WERI-Rb-1 (cell line): ENCODE results near the gene ENPEP.

ENCODE experiments used
- DNase-seq: peaks from one replicate; pipeline ENCODE4 v3.0.0-alpha.2; 2020
- H3K27ac ChIP-seq: fragments of 250-450 bp; sonication (Bioruptor Pico); 2 replicates; pipeline ENCODE4 v1.5.1; 2020; ENCODE audit warnings: mild to moderate bottlenecking, moderate library complexity
- H3K27me3 ChIP-seq: fragments of 250-450 bp; sonication (Bioruptor Pico); 2 replicates; pipeline ENCODE4 v1.5.1; 2021; ENCODE audit warnings: mild to moderate bottlenecking, low read depth, moderate library complexity; ENCODE audit not compliant: insufficient read depth, severe bottlenecking
- H3K36me3 ChIP-seq: fragments of 250-450 bp; sonication (Bioruptor Pico); 2 replicates; pipeline ENCODE4 v1.5.1; 2020; ENCODE audit warnings: mild to moderate bottlenecking, moderate library complexity
- H3K4me3 ChIP-seq: 2 replicates; pipeline ENCODE4 v1.5.1; 2011; ENCODE audit warnings: low read depth, mild to moderate bottlenecking, control low read depth, low read length
- H3K9me3 ChIP-seq: fragments of 250-450 bp; sonication (Bioruptor Pico); 2 replicates; pipeline ENCODE4 v1.5.1; 2021; ENCODE audit warnings: mild to moderate bottlenecking, moderate library complexity; ENCODE audit not compliant: severe bottlenecking
- TF ChIP-seq, protein P1 (sequence below): IDR thresholded peaks from 2 replicates; pipeline ENCODE4 v1.5.1; 2011; ENCODE audit warnings: low read depth, mild to moderate bottlenecking, control low read depth, inconsistent platforms, low read length

Gene ENPEP

DNA sequence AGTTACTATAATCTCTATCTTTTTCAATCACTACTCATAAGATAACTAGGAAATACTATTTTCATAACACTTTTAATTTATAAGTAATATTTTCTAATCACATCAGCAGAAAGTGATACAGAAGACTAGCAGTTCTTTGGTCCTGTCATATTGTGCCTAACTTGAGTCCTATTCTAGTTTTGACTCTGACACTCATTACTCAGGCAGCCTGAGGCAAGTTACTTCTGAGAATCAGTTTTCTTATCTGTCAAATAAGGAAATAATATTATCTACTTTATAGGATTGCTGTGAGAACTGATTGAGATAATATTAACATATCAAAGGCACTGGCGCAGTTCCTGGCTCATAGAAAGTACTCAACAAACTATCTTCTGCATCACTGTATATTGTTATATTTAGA, 129.1 kb downstream of the ENPEP start:
- H3K36me3 ChIP-seq: no peaks in the 10 kb centered on the region
- no peak overlapping the region for H3K27ac ChIP-seq
- no peak for DNase-seq
- peaks cover 3% of the 10 kb centered on the region for H3K9me3 ChIP-seq
- TF ChIP-seq, protein P1, sequence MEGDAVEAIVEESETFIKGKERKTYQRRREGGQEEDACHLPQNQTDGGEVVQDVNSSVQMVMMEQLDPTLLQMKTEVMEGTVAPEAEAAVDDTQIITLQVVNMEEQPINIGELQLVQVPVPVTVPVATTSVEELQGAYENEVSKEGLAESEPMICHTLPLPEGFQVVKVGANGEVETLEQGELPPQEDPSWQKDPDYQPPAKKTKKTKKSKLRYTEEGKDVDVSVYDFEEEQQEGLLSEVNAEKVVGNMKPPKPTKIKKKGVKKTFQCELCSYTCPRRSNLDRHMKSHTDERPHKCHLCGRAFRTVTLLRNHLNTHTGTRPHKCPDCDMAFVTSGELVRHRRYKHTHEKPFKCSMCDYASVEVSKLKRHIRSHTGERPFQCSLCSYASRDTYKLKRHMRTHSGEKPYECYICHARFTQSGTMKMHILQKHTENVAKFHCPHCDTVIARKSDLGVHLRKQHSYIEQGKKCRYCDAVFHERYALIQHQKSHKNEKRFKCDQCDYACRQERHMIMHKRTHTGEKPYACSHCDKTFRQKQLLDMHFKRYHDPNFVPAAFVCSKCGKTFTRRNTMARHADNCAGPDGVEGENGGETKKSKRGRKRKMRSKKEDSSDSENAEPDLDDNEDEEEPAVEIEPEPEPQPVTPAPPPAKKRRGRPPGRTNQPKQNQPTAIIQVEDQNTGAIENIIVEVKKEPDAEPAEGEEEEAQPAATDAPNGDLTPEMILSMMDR: no peak
- no peak overlapping the region for H3K4me3 ChIP-seq
- peaks cover 44% of the 10 kb centered on the region for H3K27me3 ChIP-seq

DNA sequence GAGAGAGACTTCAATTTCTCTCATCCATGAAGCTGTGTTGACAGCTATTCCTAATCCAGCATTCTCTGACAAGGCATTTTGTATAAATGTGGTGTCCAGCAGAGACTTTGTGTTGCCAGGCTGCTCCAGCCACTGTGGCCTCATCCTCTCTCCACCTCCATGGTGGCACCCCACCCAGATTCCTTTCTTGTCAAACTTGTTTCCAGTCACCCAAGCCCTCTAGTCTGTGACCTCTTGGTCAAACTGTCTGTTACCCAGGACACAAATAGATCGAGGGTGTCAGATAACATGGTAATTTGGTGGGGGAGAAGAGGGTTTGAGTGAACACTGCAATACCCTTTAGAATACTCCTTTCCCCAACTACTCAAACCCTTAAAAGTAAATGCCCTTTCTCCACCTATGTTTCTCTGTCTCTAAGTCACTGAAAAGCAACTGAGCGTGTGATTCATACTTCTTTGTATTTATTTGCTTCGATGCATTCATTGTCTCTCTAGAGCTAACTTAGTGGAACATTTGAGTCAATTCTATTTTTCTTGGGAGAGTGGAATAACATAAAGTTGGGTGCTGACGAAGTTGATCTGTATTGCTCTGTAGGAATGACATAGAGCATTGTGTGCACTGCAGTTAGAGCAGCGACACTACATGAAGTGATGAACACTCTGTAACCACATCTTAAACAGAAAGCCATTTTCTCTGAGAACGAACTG, 133.2 kb downstream of the ENPEP start:
- Histone ChIP-seq H3K4me3 (no peak overlapping the region), H3K27me3 (peaks cover 69% of the 10 kb centered on the region), H3K9me3 (peaks cover 14% of the 10 kb centered on the region), H3K36me3 (no peaks in the 10 kb centered on the region), H3K27ac (no peak overlapping the region)
- DNase-seq: no peak
- TF ChIP-seq, protein P1: no peak

DNA sequence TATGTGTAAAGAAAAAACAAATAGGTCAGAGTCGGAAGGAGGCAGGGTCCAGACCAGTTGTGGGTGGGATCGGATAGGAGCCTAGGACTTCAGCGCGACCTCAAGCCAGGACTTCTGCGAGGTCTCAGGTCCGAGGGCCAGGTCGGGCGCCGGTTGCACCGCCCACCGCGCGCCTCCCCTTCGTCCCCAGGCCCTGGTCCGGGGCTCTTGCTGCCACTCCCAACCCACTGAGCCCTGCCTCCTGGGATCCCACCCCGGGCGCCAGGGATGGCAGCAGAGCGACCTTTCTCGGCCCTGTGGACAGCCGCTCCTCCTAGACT, 134.6 kb downstream of the ENPEP start:
- TF ChIP-seq, protein P1: no peak
- Histone ChIP-seq H3K9me3 (peaks cover 19% of the 10 kb centered on the region), H3K27ac (no peak overlapping the region), H3K36me3 (no peaks in the 10 kb centered on the region), H3K27me3 (peaks cover 77% of the 10 kb centered on the region), H3K4me3 (no peak overlapping the region)
- no peak for DNase-seq

GRCh38 chr4:110610940-110611831, 135.2 kb downstream of the ENPEP start:
- TF ChIP-seq, protein P1: no peak
- peaks cover 79% of the 10 kb centered on the region for H3K27me3 ChIP-seq
- no peak overlapping the region for H3K4me3 ChIP-seq
- no peaks in the 10 kb centered on the region for H3K36me3 ChIP-seq
- peaks cover 19% of the 10 kb centered on the region for H3K9me3 ChIP-seq
- DNase-seq: no peak
- no peak overlapping the region for H3K27ac ChIP-seq

DNA sequence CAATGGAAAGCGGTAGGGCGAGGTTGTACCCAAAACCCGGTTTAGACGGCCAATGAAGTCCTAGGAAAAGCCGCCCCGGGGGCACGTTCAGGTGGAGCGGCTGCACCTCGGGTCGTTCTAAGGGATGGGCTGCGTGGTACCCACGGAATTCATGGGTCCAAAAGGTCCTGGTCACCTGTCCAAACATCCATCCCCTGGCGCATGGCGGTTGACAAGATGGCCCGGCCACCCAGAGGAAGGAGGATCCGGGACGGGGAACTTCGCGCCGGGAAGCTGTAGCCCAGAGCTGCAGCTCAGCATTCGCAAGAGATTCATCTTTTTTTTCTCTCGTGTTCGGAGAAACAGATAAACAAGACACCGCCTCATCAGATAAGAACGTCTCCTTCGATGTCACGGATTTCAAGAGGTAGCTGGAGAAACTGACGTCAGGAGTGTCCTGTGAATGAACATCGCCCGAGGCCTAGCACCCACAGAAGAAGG, 136.1 kb downstream of the ENPEP start:
- TF ChIP-seq, protein P1: no peak
- H3K4me3 ChIP-seq: no peak overlapping the region

More for the DNA sequence above, 136.1 kb downstream of the ENPEP start:
- peaks cover 87% of the 10 kb centered on the region for H3K27me3 ChIP-seq
- H3K36me3 ChIP-seq: no peaks in the 10 kb centered on the region
- peaks cover 16% of the 10 kb centered on the region for H3K9me3 ChIP-seq
- no peak overlapping the region for H3K27ac ChIP-seq
- DNase-seq: no peak
